IMR-90 (cell line): ENCODE data around the gene SOX5. TPM values are rescaled to one million over a fixed set of nuclear protein-coding genes. Genes with fewer than 3 reads are reported as not detected.

ENCODE experiments used
- ATAC-seq: fragments of 200-7000 bp; cut with Tn5 transposase; 2 replicates; pipeline ENCODE4 v1.9.1; 2020; ENCODE audit warnings: low read depth, mild to moderate bottlenecking, moderate library complexity
- BruUV-seq: library from RNA; stranded (reverse); fragments of 400-500 nt; replicated peaks from 2 replicates; lab custom pipeline; 2021; lab: Mats Ljungman, UMichigan
- CTCF ChIA-PET: fragments of 300-600 bp; formaldehyde crosslinking; extraction: SDS; loops from one replicate; lab custom pipeline; 2021; ENCODE audit warnings: antibody characterized with exemption; lab: Yijun Ruan, JAX
- POLR2A ChIA-PET: fragments of 300-600 bp; sonication (Branson Sonifier 250); formaldehyde crosslinking; loops from one replicate; lab custom pipeline; 2022; ENCODE audit warnings: antibody characterized with exemption; ENCODE audit not compliant: unreplicated experiment; lab: Charles Lee
- DNase-seq: peaks from one replicate; pipeline ENCODE4 v3.0.0; 2013
- H2AFZ ChIP-seq: replicated peaks from 2 replicates; pipeline ENCODE3; 2013; ENCODE audit warnings: low read length, mild to moderate bottlenecking; ENCODE audit not compliant: poor library complexity
- H2AK5ac ChIP-seq: 2 replicates; pipeline ENCODE4 v1.6.1; 2013; ENCODE audit warnings: low read depth, low read length, inconsistent platforms
- H2AK9ac ChIP-seq: replicated peaks from 2 replicates; pipeline ENCODE3; 2013; ENCODE audit warnings: mild to moderate bottlenecking, low read depth, low read length, moderate library complexity; ENCODE audit not compliant: poor library complexity
- H2BK120ac ChIP-seq: 2 replicates; pipeline ENCODE4 v1.6.1; 2013; ENCODE audit warnings: low read depth, low read length, inconsistent platforms
- H2BK15ac ChIP-seq: 3 replicates; pipeline ENCODE4 v1.6.1; 2013; ENCODE audit warnings: low read depth, low read length, inconsistent platforms
- H2BK20ac ChIP-seq: 2 replicates; pipeline ENCODE4 v1.6.1; 2013; ENCODE audit warnings: low read depth, mild to moderate bottlenecking, inconsistent platforms, low read length, moderate library complexity
- H2BK5ac ChIP-seq: 2 replicates; pipeline ENCODE4 v1.6.1; 2013; ENCODE audit warnings: mild to moderate bottlenecking, low read depth, low read length, inconsistent platforms; ENCODE audit not compliant: poor library complexity, severe bottlenecking
- H3K14ac ChIP-seq: replicated peaks from 2 replicates; pipeline ENCODE4 v1.6.1; 2013; ENCODE audit warnings: low read depth, low read length, inconsistent platforms
- H3K18ac ChIP-seq: 2 replicates; pipeline ENCODE4 v1.6.1; 2013; ENCODE audit warnings: low read depth, low read length, control low read depth
- H3K23ac ChIP-seq: 2 replicates; pipeline ENCODE4 v1.6.1; 2013; ENCODE audit warnings: low read depth, low read length, inconsistent platforms
- H3K27ac ChIP-seq: 2 replicates; pipeline ENCODE4 v1.5.1; 2013; ENCODE audit warnings: mild to moderate bottlenecking, control low read depth, low read length; ENCODE audit not compliant: insufficient read depth
- H3K27me3 ChIP-seq: 2 replicates; pipeline ENCODE4 v1.6.1; 2013; ENCODE audit warnings: low read length; ENCODE audit not compliant: control insufficient read depth, insufficient read depth
- H3K36me3 ChIP-seq: 2 replicates; pipeline ENCODE4 v1.6.1; 2013; ENCODE audit warnings: low read length, mixed read lengths; ENCODE audit not compliant: control insufficient read depth, insufficient read depth
- H3K4ac ChIP-seq: 2 replicates; pipeline ENCODE4 v1.6.1; 2013; ENCODE audit warnings: low read depth, low read length, inconsistent platforms
- H3K4me1 ChIP-seq: 2 replicates; pipeline ENCODE4 v1.6.1; 2013; ENCODE audit warnings: low read length, mixed read lengths; ENCODE audit not compliant: control insufficient read depth, insufficient read depth
- H3K4me2 ChIP-seq: 2 replicates; pipeline ENCODE4 v1.6.1; 2013; ENCODE audit warnings: low read depth, mild to moderate bottlenecking, control low read depth, low read length, moderate library complexity
- H3K4me3 ChIP-seq: 2 replicates; pipeline ENCODE4 v1.5.1; 2013; ENCODE audit warnings: low read depth, mild to moderate bottlenecking, control low read depth, low read length, moderate library complexity; ENCODE audit not compliant: insufficient read depth
- H3K56ac ChIP-seq: 2 replicates; pipeline ENCODE4 v1.6.1; 2013; ENCODE audit warnings: low read length, inconsistent platforms; ENCODE audit not compliant: insufficient read depth; ENCODE audit errors: extremely low read depth
- H3K79me1 ChIP-seq, 2 experiments: 2 replicates each; pipeline ENCODE4 v1.6.1; 2013; ENCODE audit warnings: low read length in 2 of 2, inconsistent platforms in 1 of 2, low read depth in 1 of 2
- H3K9ac ChIP-seq: 2 replicates; pipeline ENCODE4 v1.6.1; 2013; ENCODE audit warnings: low read depth, low read length, control low read depth
- H3K9me1 ChIP-seq: 2 replicates; pipeline ENCODE4 v1.6.1; 2013; ENCODE audit warnings: low read length, inconsistent platforms; ENCODE audit not compliant: insufficient read depth
- H3K9me3 ChIP-seq: 2 replicates; pipeline ENCODE4 v1.6.1; 2013; ENCODE audit warnings: low read length; ENCODE audit not compliant: control insufficient read depth, insufficient read depth
- H4K20me1 ChIP-seq: 2 replicates; pipeline ENCODE4 v1.6.1; 2013; ENCODE audit warnings: low read length, inconsistent platforms; ENCODE audit not compliant: insufficient read depth
- H4K5ac ChIP-seq: 2 replicates; pipeline ENCODE4 v1.6.1; 2013; ENCODE audit warnings: mild to moderate bottlenecking, low read depth, low read length, control low read depth
- H4K8ac ChIP-seq, 2 experiments: 2 replicates each; pipeline ENCODE4 v1.6.1; 2013; ENCODE audit warnings: low read depth in 2 of 2, low read length in 2 of 2, control low read depth in 1 of 2, inconsistent platforms in 1 of 2
- H4K91ac ChIP-seq: 2 replicates; pipeline ENCODE4 v1.6.1; 2013; ENCODE audit warnings: low read depth, low read length, inconsistent platforms; ENCODE audit not compliant: insufficient read depth
- CEBPB ChIP-seq: IDR thresholded peaks from 2 replicates; pipeline ENCODE4 v1.6.1; 2012; ENCODE audit warnings: low read depth, low read length, improper control_type of control experiment
- CTCF ChIP-seq: conservative IDR thresholded peaks from 2 replicates; pipeline ENCODE4 v1.5.1; 2012; ENCODE audit warnings: mild to moderate bottlenecking, low read depth, low read length, improper control_type of control experiment
- MAFK ChIP-seq: IDR thresholded peaks from 2 replicates; pipeline ENCODE4 v1.6.1; 2012; ENCODE audit warnings: low read depth, low read length, improper control_type of control experiment
- MXI1 ChIP-seq: IDR thresholded peaks from 2 replicates; pipeline ENCODE4 v1.6.1; 2012; ENCODE audit warnings: low read depth, mild to moderate bottlenecking, low read length, moderate library complexity, borderline replicate concordance
- POLR2A ChIP-seq: IDR thresholded peaks from 2 replicates; pipeline ENCODE4 v1.6.1; 2012; ENCODE audit warnings: mild to moderate bottlenecking, low read depth, low read length
- USF2 ChIP-seq: fragments of 150-350 bp; IDR thresholded peaks from 2 replicates; pipeline ENCODE4 v1.6.1; 2017; ENCODE audit warnings: mild to moderate bottlenecking, antibody characterized with exemption, low read length, low read depth
- WGBS, 2 experiments: methylation state at CpG; one replicate each; pipeline versions ENCODE4 v1.1.5 to v1.1.7; 2013; ENCODE audit warnings: missing lambda C conversion rate in 2 of 2; ENCODE audit not compliant: insufficient read length in 1 of 2; ENCODE audit errors: extremely low coverage in 2 of 2; 5-methylcytosine and 5-hydroxymethylcytosine counted together
- dilution Hi-C: fragments of 300-500 bp; cut with HindIII; formaldehyde crosslinking; loops from one replicate; pipeline ENCODE4 v1.14.3; 2018; ENCODE audit warnings: low sequenced_read_pairs; ENCODE audit not compliant: unreplicated experiment
- in situ Hi-C: fragments of 300-500 bp; cut with MboI; formaldehyde crosslinking; loops from 3 replicates; pipeline ENCODE4 v1.14.3; 2019; ENCODE audit warnings: low sequenced_read_pairs, inconsistent platforms, mixed read lengths
- intact Hi-C: fragments of 100-400 bp; cut with micrococcal nuclease; formaldehyde crosslinking; loops from 2 replicates; pipeline ENCODE4 v1.10.0; 2022
- polyA plus RNA-seq, 3 experiments: library from polyadenylated mRNA; depleted of rRNA; stranded (reverse); fragments of >200 nt; gene quantifications; 2 replicates each; pipeline ENCODE4 v1.2.3, GENCODE V29; 2012; ENCODE audit warnings: low replicate concordance in 1 of 3
- total RNA-seq: library from RNA; depleted of rRNA; stranded (reverse); fragments of >200 nt; gene quantifications from 2 replicates; pipeline ENCODE4 v1.2.3, GENCODE V29; 2012

Gene SOX5
- total and polyA plus RNA-seq, 2 of the 4 experiments (the other 2 are of a cell fraction), result 1.1 to 13.1 TPM

DNA sequence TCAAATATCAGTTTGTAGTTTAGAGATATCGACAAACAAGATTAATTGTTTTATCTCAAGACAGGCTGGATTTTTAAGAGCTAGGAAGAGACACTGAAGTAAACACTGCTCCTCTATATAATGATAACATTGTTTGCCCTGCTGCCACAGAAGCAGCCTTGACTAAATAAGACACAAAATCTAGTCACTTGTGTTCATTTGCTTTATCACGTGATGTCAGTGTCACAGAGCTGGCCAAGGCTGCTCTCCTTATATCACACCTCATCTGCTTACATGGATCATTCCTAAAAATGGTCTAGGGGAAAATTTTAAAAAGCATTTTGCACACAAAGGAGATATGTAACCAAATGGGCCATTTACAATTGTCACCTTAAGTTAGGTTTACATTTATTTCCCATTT lies 64.1 kb downstream of the SOX5 start:
- Histone ChIP-seq H3K4me2 (no peak overlapping the region), H4K91ac (no peak overlapping the region), H3K9me1 (no peaks in the 10 kb centered on the region), H3K9ac (no peak overlapping the region), H4K8ac (no peak overlapping the region), H2BK15ac (no peak overlapping the region), H3K56ac (no peak overlapping the region), H3K36me3 (no peaks in the 10 kb centered on the region), H3K23ac (no peak overlapping the region), H2AK9ac (no peak overlapping the region), H3K18ac (no peak overlapping the region), H3K79me1 (no peaks in the 10 kb centered on the region), H4K20me1 (no peaks in the 10 kb centered on the region), H2BK120ac (no peak overlapping the region), H3K4me3 (no peak overlapping the region), H2BK5ac (no peak overlapping the region), H3K14ac (no peak overlapping the region), H3K27me3 (no peaks in the 10 kb centered on the region), H4K5ac (no peak overlapping the region), H3K4ac (no peak overlapping the region), H2BK20ac (no peak overlapping the region), H3K4me1 (no peaks in the 10 kb centered on the region), H3K27ac (no peak overlapping the region), H2AFZ (no peak overlapping the region), H3K9me3 (no peaks in the 10 kb centered on the region), H2AK5ac (no peak overlapping the region)
- intact Hi-C loops (no loop called here), dilution Hi-C loops (no loop called here), in situ Hi-C loops (no loop called here)
- ATAC-seq (no peak), DNase-seq (no peak)
- no CpG with 5 or more reads among the region's 2 CpGs for WGBS, 2 experiments
- TF ChIP-seq MAFK (no peak), USF2 (no peak), MXI1 (no peak), CEBPB (no peak), CTCF (no peak), POLR2A (no peak)
- ChIA-PET POLR2A (interaction anchor here (0.8 kb wide), 1 partner anchor 28 kb away, joined by 3 read pairs; no protein-coding TSS in a partner anchor), CTCF (no interaction called here)
- no TSS peak for BruUV-seq
